GM19324 (cell line): Measurements from ENCODE around the gene ITGAL.
"Not testable (repeated sequence)": the region's sequence is repeated elsewhere in the genome, so short reads cannot be mapped to it uniquely, and the experiment has no call there.

ENCODE experiments used
- ATAC-seq: cut with Tn5 transposase; IDR thresholded peaks from one replicate; pipeline ENCODE4 v1.9.1; 2021; ENCODE audit warnings: mild to moderate bottlenecking, moderate library complexity; ENCODE audit not compliant: unreplicated experiment, low FRiP score

ITGAL gene

GRCh38 chr16:30472328-30472942 lies at the start of gene ITGAL:
ITGAL (plus strand) TSS chr16:30472742; CDS start chr16:30472838, 96 bp downstream.
- ATAC-seq = peak; percentile 62

GRCh38 chr16:30428055-30428454 lies 44.5 kb upstream of the ITGAL start:
- no peak for ATAC-seq

- no peak for ATAC-seq
Measured at GRCh38 chr16:30429418-30429677, 43.2 kb upstream of the ITGAL start.

- ATAC-seq = peak; percentile 96
Measured at GRCh38 chr16:30429678-30430427, 42.7 kb upstream of the ITGAL start, which contains the start of gene DCTPP1. DCTPP1 (minus strand) TSS chr16:30430030; CDS start chr16:30429980, 50 bp downstream.

GRCh38 chr16:30430428-30430970 lies 42.0 kb upstream of the ITGAL start:
- ATAC-seq = peak; percentile 8

GRCh38 chr16:30434852-30435251 lies 37.7 kb upstream of the ITGAL start:
- no peak for ATAC-seq

- no peak for ATAC-seq
Measured at GRCh38 chr16:30437511-30438046, 35.0 kb upstream of the ITGAL start.

- ATAC-seq = no peak
Measured at GRCh38 chr16:30438835-30439234, 33.7 kb upstream of the ITGAL start.

GRCh38 chr16:30439720-30440348 lies 32.7 kb upstream of the ITGAL start:
- no peak for ATAC-seq

GRCh38 chr16:30443631-30444030 lies 28.9 kb upstream of the ITGAL start:
- no peak for ATAC-seq

GRCh38 chr16:30444231-30445148 lies 28.1 kb upstream of the ITGAL start:
- ATAC-seq = no peak

- no peak for ATAC-seq
Measured at GRCh38 chr16:30445149-30445407, 27.5 kb upstream of the ITGAL start.

- ATAC-seq = peak; percentile 80
Measured at GRCh38 chr16:30445408-30446202, 26.9 kb upstream of the ITGAL start, which contains the start of gene SEPHS2. SEPHS2 (minus strand) TSS chr16:30445874; CDS start chr16:30445727, 147 bp downstream.

GRCh38 chr16:30446203-30446595 lies 26.3 kb upstream of the ITGAL start:
- ATAC-seq = no peak

- ATAC-seq = no peak
Measured at GRCh38 chr16:30447512-30448226, 24.9 kb upstream of the ITGAL start.

GRCh38 chr16:30449116-30449435 lies 23.5 kb upstream of the ITGAL start:
- ATAC-seq = no peak

GRCh38 chr16:30452709-30453580 lies 19.6 kb upstream of the ITGAL start:
- ATAC-seq = not testable (repeated sequence)

GRCh38 chr16:30456302-30456701 lies 16.2 kb upstream of the ITGAL start:
- no peak for ATAC-seq
